Activated naive CD4-positive, alpha-beta T cell treated with anti-CD3 and anti-CD28 coated beads, Interleukin-2, amount 10 ng/mL, durations not matched to agents 7 days and 5 days (primary cell): ENCODE results near the gene RGS13.

Experiments used
- CTCF ChIA-PET: fragments of 350-600 bp; sonication (Branson Sonifier 250); formaldehyde crosslinking; loops from one replicate; lab custom pipeline; 2021; ENCODE audit warnings: antibody characterized with exemption; lab: Charles Lee
- DNase-seq: peaks from one replicate; pipeline ENCODE4 v3.0.0-alpha.2; 2020
- H3K27ac Mint-ChIP-seq: one replicate; pipeline ENCODE4 v1.8.0; 2021; ENCODE audit warnings: mild to moderate bottlenecking, moderate library complexity, mixed read lengths
- H3K27me3 Mint-ChIP-seq: one replicate; pipeline ENCODE4 v1.8.0; 2021; ENCODE audit warnings: mild to moderate bottlenecking, mixed read lengths
- H3K36me3 Mint-ChIP-seq: one replicate; pipeline ENCODE4 v1.8.0; 2021; ENCODE audit warnings: mixed read lengths
- H3K4me1 Mint-ChIP-seq: one replicate; pipeline ENCODE4 v1.8.0; 2021; ENCODE audit warnings: mixed read lengths
- H3K4me3 Mint-ChIP-seq: one replicate; pipeline ENCODE4 v1.8.0; 2021; ENCODE audit warnings: mild to moderate bottlenecking, moderate library complexity, mixed read lengths
- H3K9me3 Mint-ChIP-seq: one replicate; pipeline ENCODE4 v1.8.0; 2021; ENCODE audit warnings: mixed read lengths

Gene RGS13

DNA sequence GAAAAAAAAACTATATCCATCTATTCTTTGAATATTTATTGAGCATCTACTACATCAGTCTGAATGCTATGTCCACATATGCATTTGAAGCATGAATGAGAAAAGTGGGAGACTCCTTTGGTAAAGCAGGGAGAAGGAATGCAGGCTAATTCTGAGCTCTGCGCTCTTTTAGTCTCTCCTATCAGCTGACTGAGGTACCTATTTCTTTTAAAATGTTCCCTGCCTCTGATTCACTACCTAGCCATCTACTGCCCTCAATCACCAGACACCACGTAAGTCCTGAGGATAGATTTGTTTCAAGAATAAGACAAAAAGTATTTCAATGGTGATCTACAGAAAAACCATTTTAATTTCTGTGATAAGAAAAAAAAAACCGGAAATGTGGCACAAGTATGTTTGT is 3.8 kb upstream of the RGS13 start:
- no peaks in the 10 kb centered on the region for H3K4me1 Mint-ChIP-seq
- CTCF ChIA-PET = interaction anchor here (1.6 kb wide), 1 partner anchor 158 kb away, joined by 5 read pairs; no protein-coding TSS in a partner anchor
- H3K27me3 Mint-ChIP-seq = peaks cover 9% of the 10 kb centered on the region
- no peak for DNase-seq
- no peak overlapping the region for H3K4me3 Mint-ChIP-seq
- no peaks in the 10 kb centered on the region for H3K36me3 Mint-ChIP-seq
- no peaks in the 10 kb centered on the region for H3K9me3 Mint-ChIP-seq
- no peak overlapping the region for H3K27ac Mint-ChIP-seq

DNA sequence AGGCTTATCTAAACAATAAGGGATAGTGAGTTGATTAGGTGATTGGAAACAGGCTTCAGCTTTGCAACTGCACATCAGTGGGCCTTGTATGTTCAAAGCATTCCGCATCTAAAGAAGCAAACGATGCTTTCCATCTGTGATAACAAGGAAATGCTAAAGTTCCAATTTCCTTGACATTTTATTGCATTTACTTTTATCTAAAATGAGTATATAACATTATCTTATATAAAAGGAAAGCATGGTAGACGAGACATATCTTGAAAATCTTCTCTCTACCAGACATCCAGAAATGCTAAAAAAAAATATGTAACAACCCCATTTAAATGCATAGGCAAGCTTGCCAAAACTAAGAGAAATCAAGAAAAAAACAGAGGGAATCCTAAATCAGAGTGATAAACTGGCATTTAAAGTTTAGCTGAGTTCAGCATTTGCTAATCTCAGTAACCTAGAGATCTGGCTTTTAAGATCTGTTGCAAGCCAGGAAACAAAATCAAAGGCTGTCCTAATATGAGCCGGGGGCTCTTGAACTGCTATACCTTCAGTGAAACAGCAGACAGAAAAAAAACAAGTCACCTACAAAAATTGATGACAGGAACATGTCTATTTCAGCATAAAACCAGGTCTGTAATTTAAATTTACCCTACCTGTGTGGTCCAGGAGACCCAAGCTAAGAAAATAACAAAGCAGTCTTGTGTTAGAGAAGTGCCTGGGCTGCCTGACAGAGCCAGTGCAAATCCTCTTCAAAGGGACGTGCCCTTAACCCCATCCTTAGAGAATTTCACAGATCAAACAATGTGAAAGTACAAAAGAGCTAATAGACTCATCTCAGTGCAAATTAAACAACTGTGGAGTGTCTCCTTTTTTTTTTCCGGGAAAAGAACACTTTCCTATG is 3.1 kb upstream of the RGS13 start:
- Mint-ChIP-seq H3K4me1 (no peaks in the 10 kb centered on the region), H3K36me3 (no peaks in the 10 kb centered on the region), H3K4me3 (no peak overlapping the region), H3K27ac (no peak overlapping the region), H3K9me3 (no peaks in the 10 kb centered on the region), H3K27me3 (peaks cover 9% of the 10 kb centered on the region)
- DNase-seq = no peak
- CTCF ChIA-PET = interaction anchor here (1.6 kb wide), 1 partner anchor 159 kb away, joined by 5 read pairs; no protein-coding TSS in a partner anchor

DNA sequence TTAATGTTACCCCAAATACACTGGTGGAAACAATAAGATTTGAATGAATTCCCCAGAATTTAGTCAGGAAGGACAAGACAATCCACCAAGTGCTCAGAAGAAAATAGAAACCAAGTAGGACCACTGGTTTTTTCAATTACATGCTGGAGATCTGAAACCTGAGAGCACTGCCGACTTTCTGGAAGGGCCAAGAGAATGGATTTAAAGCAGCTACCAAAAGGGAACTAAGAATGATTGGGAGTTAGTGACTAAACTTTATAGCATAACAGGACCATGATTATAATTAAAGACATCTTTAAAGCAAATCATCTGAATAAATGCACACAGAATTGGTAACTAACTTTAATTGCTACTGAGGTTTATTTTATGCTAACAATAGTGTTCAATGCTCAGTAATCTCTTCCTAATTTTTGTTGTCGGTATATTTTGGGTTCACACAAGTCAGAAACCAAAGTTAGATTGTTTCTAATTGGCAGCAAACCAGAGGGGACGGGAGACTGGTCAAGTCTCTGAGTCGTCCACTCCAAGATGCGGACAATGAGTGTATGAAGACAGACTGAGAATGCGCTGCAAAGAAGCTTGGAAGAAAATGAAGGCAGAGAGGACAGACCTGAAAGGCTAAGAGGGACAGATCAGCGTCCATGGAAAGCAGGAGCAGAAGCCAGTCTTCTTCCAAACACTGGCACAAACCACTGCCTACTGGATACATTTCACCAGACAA is 2.3 kb upstream of the RGS13 start:
- Mint-ChIP-seq H3K4me1 (no peaks in the 10 kb centered on the region), H3K27me3 (peaks cover 9% of the 10 kb centered on the region), H3K36me3 (no peaks in the 10 kb centered on the region), H3K27ac (no peak overlapping the region), H3K9me3 (no peaks in the 10 kb centered on the region), H3K4me3 (no peak overlapping the region)
- no peak for DNase-seq
- CTCF ChIA-PET = no interaction called here

DNA sequence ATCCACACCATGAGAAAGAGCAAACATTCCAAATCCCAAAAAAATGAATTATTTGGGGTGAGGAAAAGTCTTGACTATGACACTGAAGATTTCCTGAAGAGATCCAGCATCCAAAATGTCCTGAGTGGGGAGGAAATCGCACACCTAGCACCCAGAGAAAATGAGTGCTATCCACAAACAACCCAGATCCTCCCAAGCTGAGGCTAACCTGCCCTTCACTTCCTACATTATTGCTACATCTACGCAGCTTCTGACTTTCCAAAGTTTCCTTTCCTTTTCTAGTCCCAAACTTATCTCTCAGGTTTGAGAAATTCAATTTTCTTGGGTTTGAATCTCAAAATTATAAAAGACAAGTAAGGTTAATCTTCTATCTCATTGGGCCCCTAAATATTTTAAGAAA is 906 bp upstream of the RGS13 start:
- no peak overlapping the region for H3K27ac Mint-ChIP-seq
- H3K9me3 Mint-ChIP-seq = no peaks in the 10 kb centered on the region
- CTCF ChIA-PET = no interaction called here
- no peak for DNase-seq
- no peaks in the 10 kb centered on the region for H3K36me3 Mint-ChIP-seq
- H3K4me1 Mint-ChIP-seq = no peaks in the 10 kb centered on the region
- H3K27me3 Mint-ChIP-seq = peaks cover 9% of the 10 kb centered on the region
- H3K4me3 Mint-ChIP-seq = no peak overlapping the region

DNA sequence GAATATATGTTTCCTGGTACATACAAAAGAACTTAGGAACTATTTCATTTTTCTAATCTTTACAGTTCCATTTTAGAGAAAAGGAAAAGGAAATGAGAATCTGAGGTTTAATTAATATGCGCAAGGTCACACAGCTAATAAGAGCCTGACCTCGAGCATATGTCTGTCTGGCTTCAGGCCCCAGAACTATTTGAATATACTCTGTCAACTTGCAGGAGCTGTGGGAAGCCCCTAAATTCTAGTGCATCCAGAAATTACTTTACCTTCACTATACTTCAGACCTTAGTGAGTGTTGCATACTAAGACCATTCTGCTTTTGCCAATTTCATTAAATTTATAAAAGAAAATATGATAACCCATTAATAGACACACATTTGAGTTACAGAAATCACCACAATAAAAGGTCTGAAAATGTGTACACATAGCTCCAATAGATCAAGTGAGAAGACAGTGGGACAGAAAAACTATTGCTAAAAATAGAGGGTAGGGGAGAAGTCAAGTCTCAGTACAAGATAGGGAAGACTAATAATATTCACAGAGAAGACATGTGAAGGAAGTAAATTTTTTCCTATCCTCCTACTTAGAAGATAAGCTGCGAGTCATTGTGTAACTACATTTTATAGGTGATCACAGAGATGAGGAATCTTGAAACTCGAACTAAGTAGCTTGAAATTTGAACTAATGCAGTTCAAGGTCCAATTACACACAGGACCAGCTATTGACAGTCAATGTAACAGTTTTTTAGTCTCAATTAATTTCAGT is 3.8 kb downstream of the RGS13 start:
- no peaks in the 10 kb centered on the region for H3K4me1 Mint-ChIP-seq
- no peak overlapping the region for H3K27ac Mint-ChIP-seq
- no peak for DNase-seq
- H3K27me3 Mint-ChIP-seq = peaks cover 5% of the 10 kb centered on the region
- no peaks in the 10 kb centered on the region for H3K9me3 Mint-ChIP-seq
- CTCF ChIA-PET = interaction anchor here (0.6 to 1.5 kb wide), 3 partner anchors 9 to 55 kb away, joined by 3 to 4 read pairs (median 4); no protein-coding TSS in a partner anchor
- no peaks in the 10 kb centered on the region for H3K36me3 Mint-ChIP-seq
- H3K4me3 Mint-ChIP-seq = no peak overlapping the region

DNA sequence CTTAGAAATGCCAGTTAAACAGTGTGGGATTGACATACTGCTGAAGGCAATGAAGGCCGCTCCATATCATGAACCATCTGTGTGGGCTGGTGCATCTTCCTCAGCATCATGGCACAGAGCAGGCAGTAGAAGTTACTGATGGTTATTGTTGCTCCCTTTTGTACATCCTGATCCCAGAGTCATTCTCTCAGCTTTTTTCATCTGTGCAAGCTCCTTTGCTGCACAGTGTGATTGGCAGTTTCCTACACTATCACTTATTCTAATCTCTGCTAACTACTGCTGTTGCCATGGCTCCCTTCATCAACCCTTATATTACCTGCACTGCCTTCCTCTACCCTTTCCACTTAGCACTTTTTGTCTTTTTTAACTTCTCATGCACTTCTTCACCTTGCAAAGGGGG is 16.2 kb downstream of the RGS13 start:
- Mint-ChIP-seq H3K27me3 (no peaks in the 10 kb centered on the region), H3K4me1 (no peaks in the 10 kb centered on the region), H3K9me3 (no peaks in the 10 kb centered on the region), H3K27ac (no peak overlapping the region), H3K36me3 (no peaks in the 10 kb centered on the region), H3K4me3 (no peak overlapping the region)
- CTCF ChIA-PET = interaction anchor here (0.6 kb wide), 1 partner anchor 301 kb away, joined by 3 read pairs; no protein-coding TSS in a partner anchor
- DNase-seq = no peak

DNA sequence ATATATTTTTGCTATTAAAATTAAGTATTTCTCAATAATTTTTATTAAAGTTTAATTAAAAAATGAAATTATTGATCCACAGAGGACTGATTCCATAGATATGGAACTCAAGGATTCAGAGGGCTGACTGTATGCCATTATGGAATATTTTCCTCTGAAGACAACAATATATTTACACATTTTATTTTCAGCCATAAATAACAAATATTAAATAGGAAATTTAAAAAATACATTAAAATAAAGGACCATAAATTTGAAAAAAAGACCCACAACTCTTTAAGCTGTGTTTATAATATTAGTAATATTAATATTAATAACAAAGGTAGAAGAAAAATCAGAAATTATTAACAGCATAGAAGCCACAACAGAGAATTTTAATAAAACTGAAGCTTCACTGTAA is 18.2 kb downstream of the RGS13 start:
- Mint-ChIP-seq H3K4me1 (no peaks in the 10 kb centered on the region), H3K4me3 (no peak overlapping the region), H3K27ac (no peak overlapping the region), H3K36me3 (no peaks in the 10 kb centered on the region), H3K27me3 (no peaks in the 10 kb centered on the region), H3K9me3 (no peaks in the 10 kb centered on the region)
- CTCF ChIA-PET = no interaction called here
- DNase-seq = no peak

DNA sequence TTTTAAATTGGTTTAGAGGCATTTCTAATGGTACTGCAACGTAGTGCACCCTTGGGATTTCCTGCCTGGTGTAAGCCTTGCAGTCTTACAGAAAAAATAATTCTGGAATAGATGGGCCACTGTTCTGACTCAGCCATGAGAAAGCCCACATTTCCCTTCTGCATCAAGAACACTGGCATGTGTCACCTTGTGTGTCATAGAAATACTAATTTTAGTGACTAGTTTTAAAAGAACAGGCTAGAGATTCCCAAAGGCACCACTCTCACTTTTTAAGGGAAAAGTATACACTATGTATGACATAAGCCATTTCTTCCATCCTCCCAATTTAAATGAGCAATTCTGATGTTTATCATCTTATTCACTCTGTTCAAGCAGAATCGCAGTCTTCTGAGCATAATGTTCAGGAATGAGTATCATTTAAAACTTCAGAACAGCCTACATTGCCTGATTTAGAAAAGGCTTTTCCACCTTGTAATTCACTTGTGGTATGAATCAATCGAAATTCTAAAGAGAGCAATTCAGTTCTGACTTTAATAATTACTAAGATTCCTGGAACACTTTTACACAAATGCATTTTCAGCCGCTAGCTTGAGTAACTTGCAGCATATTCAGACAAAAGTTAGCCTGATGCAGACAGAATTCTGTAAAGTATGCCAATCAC is 18.8 kb downstream of the RGS13 start:
- Mint-ChIP-seq H3K9me3 (no peaks in the 10 kb centered on the region), H3K27me3 (no peaks in the 10 kb centered on the region), H3K27ac (no peak overlapping the region), H3K4me3 (no peak overlapping the region), H3K36me3 (no peaks in the 10 kb centered on the region), H3K4me1 (no peaks in the 10 kb centered on the region)
- no peak for DNase-seq
- CTCF ChIA-PET = no interaction called here

DNA sequence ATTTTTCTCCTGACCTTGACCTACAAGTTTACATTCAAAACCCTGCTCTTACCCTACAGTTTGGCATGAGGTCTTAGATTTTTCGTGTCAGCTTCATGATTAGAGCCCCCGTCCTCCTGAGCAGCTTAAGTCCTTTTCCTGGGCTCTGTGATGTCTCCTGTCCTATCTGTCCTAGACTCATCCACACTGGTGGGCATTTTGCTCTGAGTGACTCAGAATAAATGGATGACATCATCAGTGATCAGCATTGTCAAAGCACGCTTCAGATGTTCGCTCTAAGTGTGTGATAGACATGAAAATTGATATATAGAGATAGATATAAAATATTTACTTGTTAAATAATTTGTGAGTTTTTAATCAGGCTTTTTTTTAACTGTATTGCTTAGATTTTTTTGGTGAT is 21.8 kb downstream of the RGS13 start:
- DNase-seq = no peak
- Mint-ChIP-seq H3K27ac (no peak overlapping the region), H3K4me3 (no peak overlapping the region), H3K4me1 (no peaks in the 10 kb centered on the region), H3K9me3 (no peaks in the 10 kb centered on the region), H3K27me3 (no peaks in the 10 kb centered on the region), H3K36me3 (no peaks in the 10 kb centered on the region)
- CTCF ChIA-PET = interaction anchor here (0.8 kb wide), 1 partner anchor 184 kb away, joined by 3 read pairs; no protein-coding TSS in a partner anchor

DNA sequence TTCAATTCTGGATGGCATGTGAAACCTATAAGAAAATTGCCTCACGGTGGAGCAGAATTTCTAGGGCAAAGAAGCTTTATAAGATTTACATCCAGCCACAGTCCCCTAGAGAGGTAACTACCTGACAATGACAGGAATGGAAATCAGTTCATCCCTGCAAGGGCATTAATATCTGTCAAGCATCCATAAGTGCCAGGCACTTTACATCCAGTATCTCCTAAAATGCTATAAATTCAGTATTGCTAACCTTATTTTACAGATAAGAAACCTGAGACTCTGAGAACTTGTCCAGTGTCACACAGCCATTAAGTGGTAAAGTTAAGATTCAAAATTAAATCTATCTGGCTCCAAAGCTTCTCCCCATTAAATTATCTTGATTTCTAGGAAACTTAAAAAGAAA is 22.3 kb downstream of the RGS13 start:
- H3K4me3 Mint-ChIP-seq = no peak overlapping the region
- CTCF ChIA-PET = no interaction called here
- no peak overlapping the region for H3K27ac Mint-ChIP-seq
- no peaks in the 10 kb centered on the region for H3K36me3 Mint-ChIP-seq
- H3K4me1 Mint-ChIP-seq = no peaks in the 10 kb centered on the region
- H3K27me3 Mint-ChIP-seq = no peaks in the 10 kb centered on the region
- DNase-seq = no peak
- H3K9me3 Mint-ChIP-seq = no peaks in the 10 kb centered on the region

DNA sequence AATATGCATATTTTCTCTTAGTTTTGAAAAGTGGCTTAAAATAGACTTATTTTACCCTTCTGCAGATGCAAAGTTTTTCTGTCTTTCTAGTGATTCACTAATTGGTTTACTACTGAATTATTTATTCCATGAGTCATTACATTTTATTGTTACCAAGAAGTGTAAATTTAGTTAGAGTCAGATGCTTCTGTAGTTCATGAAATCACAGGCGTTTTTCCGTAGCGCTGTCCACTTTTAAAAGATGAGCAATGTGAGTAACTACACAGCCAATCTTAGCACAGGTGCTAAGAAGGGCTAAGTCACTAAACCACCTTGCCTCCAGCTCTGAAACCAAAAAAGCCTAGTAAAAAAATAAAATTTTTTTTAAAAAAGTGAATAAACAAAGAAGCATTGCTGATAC is 24.7 kb downstream of the RGS13 start:
- no peaks in the 10 kb centered on the region for H3K4me1 Mint-ChIP-seq
- no peaks in the 10 kb centered on the region for H3K27me3 Mint-ChIP-seq
- no peaks in the 10 kb centered on the region for H3K9me3 Mint-ChIP-seq
- H3K27ac Mint-ChIP-seq = no peak overlapping the region
- no peaks in the 10 kb centered on the region for H3K36me3 Mint-ChIP-seq
- DNase-seq = no peak
- no peak overlapping the region for H3K4me3 Mint-ChIP-seq
- CTCF ChIA-PET = no interaction called here

DNA sequence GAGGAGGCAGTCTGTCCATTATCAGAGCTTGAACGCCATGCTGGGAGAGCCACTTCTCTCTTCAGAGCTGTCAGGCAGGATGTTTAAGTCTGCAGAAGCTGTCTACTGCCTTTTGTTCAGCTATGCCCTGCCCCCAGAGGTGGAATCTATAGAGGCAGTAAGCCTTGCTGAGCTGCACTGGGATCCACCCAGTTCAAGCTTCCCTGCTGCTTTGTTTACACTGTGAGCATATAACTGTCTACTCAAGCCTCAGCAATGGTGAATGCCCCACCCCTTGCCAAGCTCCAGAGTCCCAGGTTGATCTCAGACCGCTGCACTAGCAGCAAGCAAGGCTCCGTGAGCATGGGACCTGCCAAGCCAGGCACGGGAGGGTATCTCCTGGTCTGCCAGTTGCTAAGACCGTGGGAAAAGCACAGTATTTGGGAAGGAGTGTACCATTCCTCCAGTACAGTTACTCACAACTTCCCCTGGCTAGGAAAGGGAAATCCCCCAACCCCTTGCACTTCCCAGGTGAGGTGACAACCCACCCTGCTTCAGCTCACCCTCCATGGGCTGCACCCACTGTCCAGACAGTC is 32.5 kb downstream of the RGS13 start:
- Mint-ChIP-seq H3K4me3 (no peak overlapping the region), H3K27ac (no peak overlapping the region), H3K9me3 (no peaks in the 10 kb centered on the region), H3K4me1 (no peaks in the 10 kb centered on the region), H3K27me3 (peaks cover 3% of the 10 kb centered on the region), H3K36me3 (no peaks in the 10 kb centered on the region)
- DNase-seq = no peak
- CTCF ChIA-PET = no interaction called here

DNA sequence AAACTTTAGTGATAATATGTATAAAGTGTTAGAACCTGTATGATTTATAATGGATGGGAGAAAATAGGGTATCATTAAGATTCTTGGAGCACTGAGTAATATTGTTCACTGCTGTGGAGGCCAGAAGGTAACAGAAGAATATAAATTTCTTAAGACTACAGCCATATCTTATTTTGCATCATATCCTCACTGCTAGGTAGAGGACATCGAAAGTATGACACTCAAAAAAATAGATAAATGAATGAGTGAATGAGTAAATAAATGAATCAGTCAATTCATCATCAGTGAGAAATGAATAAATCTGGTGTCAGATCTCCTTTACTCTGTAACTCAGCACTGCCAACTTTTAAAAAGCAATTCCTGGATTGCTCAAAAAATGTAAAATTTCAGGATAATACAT is 33.2 kb downstream of the RGS13 start:
- no peak overlapping the region for H3K4me3 Mint-ChIP-seq
- H3K27ac Mint-ChIP-seq = no peak overlapping the region
- CTCF ChIA-PET = no interaction called here
- no peaks in the 10 kb centered on the region for H3K36me3 Mint-ChIP-seq
- no peaks in the 10 kb centered on the region for H3K9me3 Mint-ChIP-seq
- H3K27me3 Mint-ChIP-seq = peaks cover 3% of the 10 kb centered on the region
- no peaks in the 10 kb centered on the region for H3K4me1 Mint-ChIP-seq
- no peak for DNase-seq
